Activated CD4-positive, alpha-beta T cell treated with anti-CD3 and anti-CD28 coated beads, Interleukin-2, amount 50 U/mL, for 24 hours (primary cell): Measurements from ENCODE around the gene CES2.

Source experiments
- DNase-seq, 2 donors: peaks; one replicate each; pipeline ENCODE4 v3.0.0-alpha.2; 2020; ENCODE audit warnings: low read depth in 1 of 2, low spot score in 1 of 2

Gene CES2

DNA sequence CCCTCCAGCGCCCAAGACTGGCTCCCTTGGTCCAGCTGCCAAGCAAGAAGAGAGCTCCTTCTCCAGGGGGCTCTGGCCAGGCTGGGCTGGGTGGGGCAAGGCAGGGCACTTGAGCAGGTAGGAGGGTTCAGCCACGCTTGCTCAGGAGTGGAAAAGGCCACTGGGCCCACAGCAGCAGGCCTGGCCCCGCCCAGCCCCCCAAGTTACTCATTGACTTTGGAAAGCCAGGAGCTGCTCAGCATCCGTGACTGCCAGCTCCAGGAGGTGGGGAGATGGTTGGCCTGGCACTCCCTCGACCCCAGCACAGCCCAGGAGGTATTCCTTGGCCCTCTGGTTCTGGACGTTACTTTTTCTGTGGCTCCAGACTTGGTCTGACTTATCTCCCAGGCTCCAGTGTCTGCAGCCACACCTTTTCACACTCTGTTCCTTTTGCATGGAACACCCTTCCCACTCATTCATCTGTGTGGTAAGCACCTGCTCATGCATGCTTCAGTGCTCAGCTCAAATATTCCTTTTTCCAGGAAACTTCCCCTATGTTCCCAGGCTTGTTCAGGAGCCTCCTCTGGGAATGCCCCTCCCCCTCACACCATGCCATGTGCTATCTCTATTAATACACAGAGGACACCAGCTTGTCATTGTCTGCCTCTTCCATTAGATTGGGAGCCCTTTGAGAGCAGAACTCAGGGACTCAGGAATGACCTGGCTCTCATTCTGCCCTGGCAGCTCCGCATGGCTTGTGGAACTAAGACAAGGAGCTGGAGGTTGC is 16.3 kb upstream of the CES2 start, which contains the start of gene CDH16:
TSS of gene CDH16 (minus strand) at position 83 of the 766 bp plus-strand sequence. CDS start 820 bp downstream, outside the sequence.
- DNase-seq: no peak

DNA sequence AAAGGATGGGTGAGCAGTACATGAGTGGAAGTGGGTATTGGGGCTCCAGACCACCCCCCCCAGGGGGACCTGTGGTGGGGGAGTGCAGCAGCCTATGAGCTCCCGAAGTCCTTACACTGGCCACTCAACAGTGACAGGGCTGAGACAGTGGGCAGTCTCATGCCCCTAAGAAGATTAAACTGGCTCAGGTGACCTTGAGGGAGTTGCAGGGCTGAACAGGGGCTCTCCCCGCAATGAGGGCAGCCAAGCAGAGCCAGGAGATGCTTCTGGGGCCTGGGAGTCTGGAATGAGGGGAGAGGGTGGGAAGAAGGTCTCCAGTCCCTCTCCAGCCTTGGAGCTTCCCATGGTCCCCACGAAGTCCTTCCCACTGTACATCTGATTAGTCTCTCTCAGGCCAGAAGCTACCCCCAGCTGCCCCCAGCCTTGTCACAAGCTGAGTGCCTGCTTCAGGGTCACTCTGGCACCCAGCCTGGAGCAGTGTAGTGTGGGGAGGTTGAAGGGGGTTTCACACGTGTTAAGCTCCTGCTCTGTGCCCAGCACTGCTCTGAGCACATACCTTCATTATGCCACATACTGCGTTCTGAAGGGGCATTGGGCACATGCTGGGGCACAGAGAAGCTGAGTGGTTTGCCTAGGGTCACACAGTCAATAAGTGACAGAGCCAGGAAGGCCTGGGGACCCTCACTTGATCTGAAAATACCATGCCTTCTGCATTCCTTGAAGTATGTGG is 15.6 kb upstream of the CES2 start:
- DNase-seq: no peak

DNA sequence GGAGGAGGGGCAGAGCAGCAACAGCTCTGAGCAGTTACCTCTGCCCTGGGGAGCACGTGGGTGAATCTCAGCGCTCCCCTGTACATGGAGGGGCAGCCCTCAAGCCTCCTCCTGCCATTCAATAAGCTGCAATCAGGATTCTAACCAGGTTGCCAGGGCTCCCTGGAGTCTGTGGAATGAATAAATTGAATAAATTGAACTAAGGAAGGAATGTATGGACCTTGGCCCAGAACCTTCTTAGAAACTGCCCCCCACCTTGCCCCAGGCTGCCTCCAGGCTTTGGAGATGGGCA is 15.1 kb upstream of the CES2 start:
- DNase-seq: no peak

DNA sequence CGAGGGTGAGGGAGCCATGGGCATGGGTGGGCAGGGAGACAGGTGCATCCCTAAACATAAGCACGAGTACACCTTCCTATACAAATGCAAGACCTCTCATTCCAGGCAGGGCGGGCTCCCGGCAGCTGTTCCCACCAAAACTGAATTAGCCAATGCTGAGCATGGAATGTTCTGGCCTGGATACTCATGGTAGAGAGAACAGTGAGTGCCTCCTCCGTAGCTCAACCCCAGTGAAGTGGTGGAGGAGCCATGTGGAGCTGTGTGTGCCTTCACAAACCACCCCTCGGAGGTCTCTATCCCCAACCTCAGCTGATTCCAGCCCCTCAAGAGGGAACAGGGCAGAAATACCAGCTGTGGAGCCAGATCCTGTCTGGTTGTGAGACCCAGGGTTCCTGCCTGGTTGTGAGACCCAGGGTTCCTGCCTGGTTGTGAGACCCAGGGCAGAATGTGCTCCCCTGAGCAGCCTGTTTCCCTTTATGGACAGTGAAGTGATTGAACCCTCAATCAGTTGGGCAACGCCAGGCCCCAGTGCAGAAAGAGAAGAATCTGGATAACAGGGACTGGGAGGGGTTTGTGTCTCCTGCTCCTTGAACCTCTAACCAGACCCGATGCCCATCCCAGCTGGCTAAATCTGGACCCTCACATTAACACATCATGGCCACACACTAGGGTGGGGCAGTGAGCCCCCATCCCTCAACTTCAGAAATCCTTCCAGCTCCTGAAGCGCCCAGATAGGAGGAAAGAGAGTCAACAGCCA is 14.2 kb upstream of the CES2 start:
- DNase-seq: no peak

DNA sequence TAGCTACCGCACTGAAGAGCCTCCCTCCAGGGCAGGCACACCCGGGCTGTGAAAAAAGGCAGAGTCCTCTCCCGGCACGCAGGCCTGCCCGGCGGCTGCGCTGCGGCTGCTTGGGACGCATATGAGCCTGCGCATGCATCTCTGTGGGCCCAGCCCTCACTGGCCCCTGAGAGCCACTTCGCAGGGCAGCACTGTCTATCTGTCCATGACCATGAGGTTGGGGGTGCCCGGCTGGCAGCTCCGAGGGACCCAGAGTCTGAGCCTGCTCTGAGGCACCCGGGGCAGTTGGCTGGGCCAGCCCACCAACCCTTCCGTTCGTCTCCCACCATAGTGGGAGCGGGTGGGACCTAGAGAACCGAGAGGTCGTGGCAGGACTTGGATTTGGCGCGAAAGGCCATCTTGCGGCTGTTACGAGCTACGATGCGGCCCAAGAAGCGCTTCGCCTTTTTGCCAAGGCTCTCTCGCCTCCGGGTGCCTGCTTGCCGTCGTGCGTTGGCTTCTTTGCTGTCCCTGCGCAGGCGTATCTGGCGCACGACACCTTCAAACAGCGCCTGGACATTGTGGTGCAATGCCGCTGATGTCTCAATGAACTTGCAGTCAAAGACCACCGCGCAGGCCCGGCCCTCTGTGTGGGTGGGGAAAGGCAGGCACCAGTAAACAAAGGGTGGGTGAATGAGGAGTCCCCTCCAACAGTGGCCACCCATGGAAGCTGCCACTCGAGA is 13.4 kb upstream of the CES2 start:
- DNase-seq: no peak

DNA sequence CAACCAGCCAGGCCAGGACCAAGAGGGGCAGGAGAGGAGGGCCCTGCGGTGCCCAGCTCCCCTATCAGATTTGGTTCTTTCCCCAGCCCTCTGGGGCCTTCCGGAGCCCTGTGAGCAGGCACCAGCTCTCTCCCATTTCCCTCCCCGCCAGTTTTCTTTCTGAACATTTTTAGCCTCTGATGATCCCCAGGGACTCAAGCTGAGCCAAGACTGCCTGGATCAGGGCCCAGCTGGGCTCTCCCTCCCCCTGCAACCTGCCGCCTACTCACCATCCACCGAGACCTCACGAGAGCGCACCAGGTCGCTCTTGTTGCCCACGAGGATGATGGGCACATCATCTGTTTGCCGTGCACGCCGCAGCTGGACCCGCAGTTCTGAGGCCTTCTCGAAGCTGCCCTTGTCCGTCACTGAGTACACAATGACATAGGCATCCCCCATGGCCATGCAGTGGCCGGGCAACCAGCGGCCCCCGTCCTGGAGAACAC is 12.0 kb upstream of the CES2 start:
- DNase-seq: no peak

DNA sequence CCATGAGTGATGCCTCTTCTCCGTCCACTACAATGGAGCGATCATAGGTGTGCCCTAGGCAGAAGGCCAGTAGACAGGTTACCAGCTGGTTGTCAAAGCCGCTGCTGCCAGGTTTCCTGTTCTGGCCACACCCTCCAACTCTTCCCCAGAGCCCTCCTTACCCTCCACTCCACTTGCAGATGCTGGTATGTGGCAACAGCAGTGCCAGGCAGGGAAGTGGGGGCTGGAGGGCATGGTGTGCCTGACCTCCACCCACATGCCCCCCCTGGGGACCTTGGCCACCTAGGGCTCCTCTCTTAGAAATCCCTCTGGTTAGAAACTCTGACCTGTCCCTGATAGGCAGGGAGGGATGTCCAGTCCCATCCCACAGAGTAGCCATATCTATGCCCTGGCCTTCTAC is 11.4 kb upstream of the CES2 start:
- DNase-seq: no peak

DNA sequence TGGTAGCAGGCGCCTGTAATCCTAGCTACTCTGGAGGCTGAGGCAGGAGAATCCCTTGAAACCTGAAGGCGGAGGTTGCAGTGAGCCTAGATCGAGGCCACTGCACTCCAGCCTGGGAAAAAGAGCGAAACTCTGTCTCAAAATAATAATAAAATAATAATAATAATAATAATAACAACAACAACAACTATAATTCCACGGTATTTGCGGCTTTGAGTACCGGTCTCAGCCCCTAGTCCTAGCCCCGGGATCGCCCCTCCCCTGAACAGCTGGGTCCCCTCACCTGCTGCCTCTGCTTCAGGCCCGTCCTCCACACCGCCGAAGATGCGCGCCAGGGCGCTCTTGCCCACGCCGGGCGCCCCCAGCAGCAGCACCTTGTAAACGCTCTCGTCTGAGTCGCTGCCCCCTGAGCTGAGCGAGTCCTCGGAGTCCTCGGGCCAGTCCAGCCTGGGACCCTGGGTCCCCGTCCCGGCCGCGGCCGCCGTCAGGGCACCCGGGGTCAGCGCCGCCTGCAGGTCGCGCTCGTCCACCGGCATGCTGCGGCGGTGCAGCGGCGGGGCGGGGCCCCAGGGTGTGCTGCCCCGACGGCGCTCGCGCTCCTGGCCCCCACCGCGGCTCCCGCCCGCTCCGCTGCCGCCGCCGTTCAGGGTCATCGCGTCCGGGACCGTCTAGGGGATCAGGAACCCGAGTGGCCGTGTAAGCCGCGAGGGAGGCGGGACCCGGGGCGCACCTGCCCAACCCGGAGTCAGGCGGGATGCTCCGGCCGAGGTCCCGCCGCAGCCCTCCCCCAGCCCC is 10.6 kb upstream of the CES2 start:
- no peak for DNase-seq

DNA sequence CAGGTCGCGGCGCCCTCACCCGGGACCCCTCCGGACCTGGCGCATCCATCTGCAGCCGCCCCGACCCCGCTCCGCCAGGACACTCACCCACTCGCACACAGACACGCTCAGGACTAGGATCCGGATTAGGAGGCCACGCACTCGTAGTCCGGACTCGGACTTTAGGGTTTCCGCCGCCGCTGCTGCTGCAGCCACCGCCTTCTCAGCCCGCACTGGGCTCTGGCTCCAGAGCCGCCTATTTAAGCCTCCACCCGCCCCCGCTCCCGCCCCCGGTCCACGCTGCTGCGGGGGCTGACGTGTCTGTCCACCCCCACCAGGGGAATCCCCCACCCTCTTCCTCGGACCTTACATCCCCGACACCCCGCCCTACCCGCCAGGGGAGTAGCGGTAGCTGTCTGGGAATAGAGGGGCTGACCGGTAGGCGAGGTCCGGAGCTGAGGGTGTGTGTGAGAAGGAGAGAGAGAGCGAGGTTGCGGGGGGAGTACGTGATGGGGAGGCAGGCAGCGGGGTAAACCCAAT is 9.9 kb upstream of the CES2 start, which contains the start of gene RRAD:
TSS of gene RRAD (minus strand) at position 214 of the 519 bp plus-strand sequence. CDS start 356 bp downstream, outside the sequence.
- no peak for DNase-seq

DNA sequence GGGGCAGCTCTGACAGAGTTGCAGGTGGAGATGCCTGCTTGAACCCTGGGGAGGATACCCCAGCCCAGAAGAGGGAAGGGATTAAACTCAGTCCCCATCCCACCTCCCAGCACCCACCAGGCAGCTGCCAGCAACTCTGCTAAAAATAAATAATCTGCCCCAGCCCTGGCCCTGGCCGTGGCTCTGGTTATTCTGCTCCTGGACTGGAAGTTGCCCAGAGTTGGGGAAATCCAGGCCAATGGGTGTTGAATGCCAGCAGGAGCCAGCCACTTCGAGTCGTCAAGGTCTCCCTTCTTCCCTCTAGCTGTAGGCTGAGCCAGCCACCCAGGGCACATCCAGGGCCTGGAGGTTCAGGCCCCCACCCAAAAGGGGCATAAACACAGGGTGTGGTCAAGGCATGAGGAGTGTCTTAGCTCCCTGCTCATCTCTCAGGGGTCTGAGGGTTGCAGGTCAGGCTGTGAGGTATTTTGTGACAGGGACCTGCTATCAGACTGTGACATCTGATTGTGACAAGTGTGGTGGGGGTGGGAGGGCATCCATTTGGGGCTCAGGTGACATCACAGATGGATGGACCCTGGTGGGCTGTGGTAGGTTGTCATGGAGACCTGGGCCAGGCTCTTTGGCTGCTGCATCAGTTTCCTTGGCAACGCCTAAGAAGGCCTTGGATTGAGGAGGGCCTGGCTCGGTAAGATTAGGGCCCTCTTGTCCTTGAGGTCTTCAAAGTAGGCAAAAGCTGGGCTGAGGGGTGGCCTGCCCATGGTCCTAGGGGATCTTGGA is 9.0 kb upstream of the CES2 start:
- DNase-seq: no peak

DNA sequence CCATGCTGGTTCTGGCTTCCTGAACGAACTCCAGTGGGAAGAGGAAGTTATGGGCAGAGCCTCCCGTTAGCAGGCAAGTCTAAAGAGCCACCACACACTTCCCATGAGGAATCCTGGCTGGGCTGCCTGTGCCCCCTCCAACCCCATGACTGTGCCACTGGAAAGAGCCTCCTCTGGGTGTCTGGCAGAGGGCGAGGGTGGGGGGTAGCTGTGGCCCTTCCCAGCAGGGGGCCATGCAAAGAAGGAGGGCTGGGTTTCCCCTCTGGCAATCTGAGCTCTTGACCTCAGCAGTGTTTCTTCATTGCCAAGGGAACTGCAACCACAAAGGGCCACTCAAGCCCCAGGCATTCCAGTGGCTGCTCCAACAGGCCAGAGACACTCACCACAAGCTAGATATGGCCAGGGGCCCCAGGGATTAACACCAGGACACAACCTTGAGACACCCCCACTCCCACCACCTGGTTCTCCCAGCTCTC is 8.3 kb upstream of the CES2 start:
- no peak for DNase-seq

DNA sequence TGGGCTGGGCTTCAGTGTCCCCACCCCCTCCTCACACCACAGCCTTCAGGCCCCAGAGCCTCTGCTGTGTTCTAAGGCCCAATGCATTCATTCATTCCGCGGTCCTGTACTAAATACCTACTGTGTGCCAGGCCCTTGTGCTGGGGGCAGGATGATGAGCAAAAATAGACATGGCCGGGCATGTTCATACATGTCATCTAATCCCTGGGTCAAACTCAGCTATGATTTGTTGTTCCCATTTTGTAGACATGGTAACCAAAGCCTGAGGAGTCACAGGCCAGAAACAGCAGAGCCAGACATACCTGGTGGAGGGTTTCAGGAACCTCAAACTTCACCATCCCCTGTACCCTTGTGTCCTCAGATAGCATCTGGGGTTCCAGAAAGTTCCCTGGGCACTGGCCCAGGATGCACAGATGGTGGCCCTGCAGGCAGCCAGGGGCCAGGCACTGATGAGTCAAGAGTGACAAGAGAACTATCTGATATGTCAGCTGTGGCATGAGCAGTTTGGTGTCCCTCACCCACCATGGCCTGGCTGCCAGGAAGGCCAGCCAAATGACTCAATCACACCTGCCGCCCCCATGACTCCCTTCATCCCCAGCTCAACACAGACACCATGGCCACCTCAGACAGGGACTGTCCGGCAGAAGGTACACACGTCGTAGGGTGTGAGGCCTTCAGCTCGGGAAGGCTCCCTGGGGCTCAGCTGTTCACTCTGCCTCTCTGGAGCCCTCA is 7.2 kb upstream of the CES2 start:
- no peak for DNase-seq

DNA sequence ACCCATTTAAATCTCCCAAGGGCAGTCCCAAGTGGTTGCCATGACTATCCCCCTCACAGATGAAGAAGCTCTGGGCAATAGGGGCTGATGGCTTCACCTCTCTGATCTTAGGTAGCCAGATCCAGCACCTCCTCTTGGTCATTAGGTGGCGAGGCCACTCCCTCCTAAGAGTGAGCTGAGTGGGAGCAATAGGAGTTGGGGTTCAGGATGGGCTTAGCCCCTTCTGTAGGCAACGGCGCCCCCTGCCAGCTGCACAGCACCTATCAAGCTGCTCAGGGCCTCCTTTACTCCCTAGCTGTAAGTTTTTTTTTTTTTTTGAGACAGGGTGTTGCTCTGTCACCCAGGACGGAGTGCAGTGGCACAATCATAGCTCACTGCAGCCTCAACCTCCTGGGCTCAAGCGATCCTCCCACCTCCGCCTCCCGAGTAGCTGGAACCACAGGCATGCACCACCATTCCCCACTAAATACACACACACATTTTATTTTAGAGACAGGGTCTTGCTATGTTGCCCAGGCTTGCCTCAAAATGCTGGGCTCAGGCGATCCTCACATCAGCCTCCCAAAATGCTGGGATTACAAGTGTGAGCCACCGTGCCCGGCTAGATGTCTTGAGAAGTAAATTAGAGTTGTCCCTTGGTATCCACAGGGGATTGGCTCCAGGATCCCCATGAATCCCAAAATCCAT is 6.5 kb upstream of the CES2 start:
- no peak for DNase-seq

DNA sequence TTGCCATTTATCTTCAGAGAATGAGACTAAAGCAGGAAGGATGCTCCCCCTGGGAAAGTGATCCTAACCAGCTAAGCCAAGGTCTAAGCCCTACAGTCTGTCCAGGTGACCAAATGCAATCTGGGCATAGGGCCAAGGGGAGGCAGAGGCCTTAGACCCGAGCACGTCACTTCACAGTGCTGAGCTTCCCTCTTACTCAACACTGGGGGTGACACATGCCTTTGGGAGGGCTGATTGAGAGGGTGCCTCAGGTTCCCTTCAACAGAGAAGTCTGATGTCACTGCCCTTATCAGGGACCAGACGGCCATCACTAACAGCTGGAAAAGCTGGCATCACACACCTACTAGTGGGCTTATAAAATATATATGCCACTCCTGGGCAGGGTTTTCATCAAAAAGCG is 5.1 kb upstream of the CES2 start:
- DNase-seq: no peak

DNA sequence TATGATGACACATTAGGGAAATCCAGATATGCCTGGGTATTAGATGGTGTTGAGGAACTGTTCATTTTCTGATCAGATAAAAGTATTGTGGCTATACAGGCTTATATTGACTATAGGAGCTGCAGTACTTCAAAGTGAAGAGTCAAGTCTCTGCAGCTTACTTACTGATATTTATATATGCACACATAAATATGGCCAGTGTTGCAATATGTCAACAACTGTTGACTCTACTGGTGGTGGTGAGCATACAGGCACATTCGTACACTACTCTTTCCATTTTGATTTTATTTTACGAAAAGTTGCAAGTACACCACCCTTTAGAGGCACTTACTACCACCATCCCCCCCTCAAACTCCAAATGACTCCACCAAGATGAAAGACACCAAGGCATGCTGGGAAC is 3.7 kb upstream of the CES2 start:
- DNase-seq: no peak

DNA sequence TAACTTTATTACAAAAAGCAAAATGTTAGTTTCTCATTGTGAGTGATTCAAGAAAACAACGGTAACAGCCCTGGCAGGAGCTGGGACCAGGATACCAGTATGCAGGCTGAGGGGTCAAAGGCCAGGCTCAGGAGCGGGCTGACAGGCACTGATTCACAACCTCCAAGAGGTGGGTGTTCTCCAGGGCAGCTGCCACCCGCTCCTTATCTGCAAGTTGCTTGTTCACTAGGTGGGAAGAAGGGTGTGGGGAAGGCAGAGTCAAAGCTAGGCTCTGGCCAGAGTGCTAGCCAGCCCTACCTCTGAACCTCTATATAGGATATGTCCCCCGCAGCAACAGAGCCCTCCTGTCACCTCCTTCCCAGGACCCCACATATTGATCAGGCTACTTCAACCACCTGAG is 3.2 kb upstream of the CES2 start:
- no peak for DNase-seq

DNA sequence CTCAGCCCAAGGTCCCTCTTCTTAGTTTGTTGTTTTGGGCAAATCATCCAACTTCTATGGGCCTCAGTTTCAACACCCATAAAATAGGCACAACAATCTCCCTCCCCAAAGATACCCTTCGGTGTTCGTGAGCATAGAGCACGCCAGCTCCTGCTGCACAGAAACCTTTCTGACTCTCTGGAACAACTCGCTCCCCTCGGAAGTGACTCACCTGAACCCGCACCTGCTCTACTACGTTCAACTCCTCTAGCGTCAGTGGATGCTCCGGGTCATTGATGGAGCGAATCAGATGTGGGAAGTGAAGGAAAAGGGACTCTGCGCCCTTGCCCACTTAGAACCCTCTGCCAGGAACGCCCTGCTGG is 1.6 kb upstream of the CES2 start:
- DNase-seq: peak; percentile 39 to 42
